Right lobe of liver (tissue), 6 donors: Measurements from ENCODE around the gene HNRNPU. TPM values are rescaled to one million over a fixed set of nuclear protein-coding genes. Genes with fewer than 3 reads are reported as not detected.

ENCODE experiments used
- ATAC-seq, 4 donors: fragments of 200-7000 bp; cut with Tn5 transposase; one replicate each; pipeline ENCODE4 v1.9.1; 2020; ENCODE audit warnings: mild to moderate bottlenecking in 4 of 4, moderate library complexity in 4 of 4
- DNase-seq, 3 donors: peaks; one replicate each; pipeline ENCODE4 v3.0.0-alpha.2; 2020
- H3K27ac ChIP-seq, 3 donors: fragments of 200-600 bp; one replicate each; pipeline ENCODE4 v1.8.0; 2022
- H3K27me3 ChIP-seq, 2 donors: fragments of 200-600 bp; one replicate each; pipeline ENCODE4 v1.8.0; 2022
- H3K36me3 ChIP-seq, 4 donors: fragments of 200-600 bp; sonication (generic) in 1 of 4; one replicate each; pipeline versions ENCODE4 v1.5.1 to v1.8.0; 2017 to 2022; ENCODE audit warnings: control low read depth in 1 of 4
- H3K4me1 ChIP-seq, 4 donors: fragments of 200-600 bp; sonication (generic) in 1 of 4; one replicate each; pipeline versions ENCODE4 v1.5.1 to v1.8.0; 2017 to 2022; ENCODE audit warnings: control low read depth in 1 of 4
- H3K4me3 ChIP-seq, 3 donors: fragments of 200-600 bp; one replicate each; pipeline ENCODE4 v1.8.0; 2022
- H3K9me3 ChIP-seq, 4 donors: fragments of 200-600 bp; sonication (generic) in 1 of 4; one replicate each; pipeline versions ENCODE4 v1.5.1 to v1.8.0; 2017 to 2022; ENCODE audit warnings: control low read depth in 1 of 4
- POLR2A ChIP-seq: fragments of 450-650 bp; IDR thresholded peaks from one replicate; pipeline ENCODE4 v1.6.1; 2017; ENCODE audit warnings: antibody characterized with exemption, mild to moderate bottlenecking
- WGBS: methylation state at CpG from one replicate; pipeline ENCODE4 v1.1.6; 2018; ENCODE audit warnings: low coverage, low lambda C conversion rate; ENCODE audit not compliant: insufficient coverage; ENCODE audit errors: missing lambda C conversion rate; 5-methylcytosine and 5-hydroxymethylcytosine counted together
- intact Hi-C, 2 donors: fragments of 100-400 bp; cut with DNase I; formaldehyde crosslinking; loops; one replicate each; pipeline versions ENCODE4 v1.11.2 to v1.14.1; 2022
- total RNA-seq, 6 experiments: library from RNA; depleted of rRNA in 2 of 6; stranded (reverse); fragments of >200 nt in 2 of 6; fragmentation: NEBNext Ultra II Directional in 3 of 6; extraction: Animal tissue kit (Norgen Biotek cat#: 25700) in 3 of 6; gene quantifications; one replicate each; pipeline versions ENCODE4 v1.1.0 to v1.2.4, GENCODE V29; 2016 to 2023
- TF ChIP-seq, protein P1 (sequence below), 4 donors: fragments of 200-600 bp in 3 of 4; fragments of 450-650 bp in 1 of 4; IDR thresholded peaks; one replicate each; pipeline versions ENCODE4 v1.5.1 to v1.8.0; 2016 to 2022; ENCODE audit warnings: antibody characterized with exemption in 4 of 4, mild to moderate bottlenecking in 2 of 4
- donor health status: DM: no; HTN: yes; CAD: no.
- donor health status: DM: no; HTN: no; CAD: no.
- donor health status: DM: no; HTN: no; CAD: no.
- donor health status: DM: no; HTN: yes; CAD: no.
- donor health status: DM: no; HTN: yes; CAD: no.

HNRNPU gene
- total RNA-seq, 6 experiments from 2014 or later: 73.3 to 183 (median 121) TPM

- ATAC-seq (no peak), DNase-seq (no peak)
- TF ChIP-seq POLR2A: no peak
- TF ChIP-seq, protein P1, sequence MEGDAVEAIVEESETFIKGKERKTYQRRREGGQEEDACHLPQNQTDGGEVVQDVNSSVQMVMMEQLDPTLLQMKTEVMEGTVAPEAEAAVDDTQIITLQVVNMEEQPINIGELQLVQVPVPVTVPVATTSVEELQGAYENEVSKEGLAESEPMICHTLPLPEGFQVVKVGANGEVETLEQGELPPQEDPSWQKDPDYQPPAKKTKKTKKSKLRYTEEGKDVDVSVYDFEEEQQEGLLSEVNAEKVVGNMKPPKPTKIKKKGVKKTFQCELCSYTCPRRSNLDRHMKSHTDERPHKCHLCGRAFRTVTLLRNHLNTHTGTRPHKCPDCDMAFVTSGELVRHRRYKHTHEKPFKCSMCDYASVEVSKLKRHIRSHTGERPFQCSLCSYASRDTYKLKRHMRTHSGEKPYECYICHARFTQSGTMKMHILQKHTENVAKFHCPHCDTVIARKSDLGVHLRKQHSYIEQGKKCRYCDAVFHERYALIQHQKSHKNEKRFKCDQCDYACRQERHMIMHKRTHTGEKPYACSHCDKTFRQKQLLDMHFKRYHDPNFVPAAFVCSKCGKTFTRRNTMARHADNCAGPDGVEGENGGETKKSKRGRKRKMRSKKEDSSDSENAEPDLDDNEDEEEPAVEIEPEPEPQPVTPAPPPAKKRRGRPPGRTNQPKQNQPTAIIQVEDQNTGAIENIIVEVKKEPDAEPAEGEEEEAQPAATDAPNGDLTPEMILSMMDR (IDR thresholded peaks at IDR 0.05): no peak
- H3K27ac ChIP-seq: no peak overlapping the region
- no peaks in the 10 kb centered on the region for H3K9me3 ChIP-seq
- intact Hi-C loops: no loop called here
- H3K4me3 ChIP-seq: no peak overlapping the region
- H3K27me3 ChIP-seq: no peaks in the 10 kb centered on the region
- 66% methylated on average over 14 of the region's 15 CpGs for WGBS
- H3K36me3 ChIP-seq: no peaks in the 10 kb centered on the region
- no peaks in the 10 kb centered on the region for H3K4me1 ChIP-seq
These were observed 33.3 kb upstream of the HNRNPU start for GRCh38 chr1:244897476-244898254.

DNA sequence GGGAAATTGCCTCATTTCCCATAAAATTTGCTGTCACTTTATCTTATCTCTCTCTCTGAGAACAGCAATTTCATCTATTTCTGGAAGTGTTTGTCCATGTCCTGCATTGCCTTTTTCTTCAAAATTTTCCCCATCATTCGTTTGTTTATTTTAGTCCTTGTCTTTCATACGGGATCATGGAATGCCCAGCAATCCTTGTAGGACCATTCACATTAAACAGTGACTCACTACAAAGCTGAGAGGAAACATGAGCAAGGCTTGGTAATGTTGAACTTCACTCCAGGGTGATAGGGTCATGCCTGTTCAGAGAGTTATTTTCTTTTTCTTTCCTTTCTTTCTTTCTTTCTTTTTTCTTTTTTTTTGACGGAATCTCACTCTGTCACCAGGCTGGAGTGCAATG is 32.2 kb upstream of the HNRNPU start:
- H3K9me3 ChIP-seq: no peaks in the 10 kb centered on the region
- intact Hi-C loops: no loop called here
- H3K36me3 ChIP-seq: no peaks in the 10 kb centered on the region
- DNase-seq (no peak), ATAC-seq (peak in 1 of 4 donors; percentile 20)
- 25% methylated on average over 3 of the region's 3 CpGs for WGBS
- TF ChIP-seq, protein P1 (IDR thresholded peaks at IDR 0.05): no peak
- no peak for TF ChIP-seq POLR2A
- H3K4me1 ChIP-seq: no peaks in the 10 kb centered on the region
- no peak overlapping the region for H3K4me3 ChIP-seq
- no peaks in the 10 kb centered on the region for H3K27me3 ChIP-seq
- no peak overlapping the region for H3K27ac ChIP-seq

GRCh38 chr1:244893836-244894235 is 29.5 kb upstream of the HNRNPU start:
- DNase-seq: no peak
- Histone ChIP-seq H3K27ac (no peak overlapping the region), H3K36me3 (no peaks in the 10 kb centered on the region), H3K4me3 (no peak overlapping the region), H3K4me1 (no peaks in the 10 kb centered on the region), H3K9me3 (no peaks in the 10 kb centered on the region), H3K27me3 (no peaks in the 10 kb centered on the region)
- intact Hi-C loops: no loop called here
- TF ChIP-seq, protein P1 (IDR thresholded peaks at IDR 0.05): no peak
- no peak for TF ChIP-seq POLR2A
- ATAC-seq: no peak
- 96% methylated on average over 4 of the region's 7 CpGs for WGBS

DNA sequence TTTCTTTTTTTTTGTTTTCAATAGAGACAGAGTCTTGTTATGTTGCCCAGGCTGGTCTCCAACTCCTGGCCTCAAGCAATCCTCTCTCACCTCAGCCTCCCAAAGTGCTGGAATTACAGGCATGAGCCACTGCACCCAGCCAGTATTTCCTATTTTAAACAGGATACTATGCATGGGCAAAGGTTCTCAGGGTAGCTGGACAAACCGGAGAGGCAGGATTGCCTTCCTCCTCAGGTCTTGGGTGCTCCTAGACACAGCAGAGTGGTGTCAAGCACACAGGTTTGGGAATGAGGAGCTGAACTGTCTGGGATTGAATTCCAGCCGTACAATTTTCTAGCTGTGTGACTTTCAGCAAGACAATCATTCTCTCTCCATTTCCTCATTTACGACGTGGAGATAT is 22.9 kb upstream of the HNRNPU start:
- no peaks in the 10 kb centered on the region for H3K27me3 ChIP-seq
- ATAC-seq: no peak
- no peak overlapping the region for H3K4me3 ChIP-seq
- no peak for TF ChIP-seq POLR2A
- TF ChIP-seq, protein P1 (IDR thresholded peaks at IDR 0.05): no peak
- H3K27ac ChIP-seq: no peak overlapping the region
- 82% methylated on average over 4 of the region's 4 CpGs for WGBS
- intact Hi-C loops: no loop called here
- H3K36me3 ChIP-seq: no peaks in the 10 kb centered on the region
- no peak for DNase-seq
- no peaks in the 10 kb centered on the region for H3K9me3 ChIP-seq
- H3K4me1 ChIP-seq: no peaks in the 10 kb centered on the region
